Measurements from ENCODE around the gene MYLK4.

Gene MYLK4

DNA sequence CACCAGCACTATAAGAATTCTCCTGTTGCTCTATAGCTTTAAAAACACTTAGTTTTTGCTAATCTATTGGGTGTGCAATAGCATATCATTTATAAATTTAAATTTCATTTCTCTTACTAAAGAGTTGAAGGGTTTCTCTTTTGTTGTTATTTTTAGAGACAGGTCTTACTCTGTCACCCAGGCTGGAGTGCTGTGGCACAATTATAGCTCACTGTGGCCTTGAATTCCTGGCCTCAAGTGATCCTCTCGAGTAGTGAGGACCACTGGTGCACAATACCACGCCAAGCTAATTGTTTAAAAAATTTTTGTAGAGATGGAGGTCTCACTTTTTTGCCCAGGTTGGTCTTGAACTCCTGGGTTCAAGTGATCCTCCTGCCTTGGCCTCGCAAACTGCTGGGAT, 8.3 kb upstream of the MYLK4 start:
- TF ChIP-seq, protein P1, sequence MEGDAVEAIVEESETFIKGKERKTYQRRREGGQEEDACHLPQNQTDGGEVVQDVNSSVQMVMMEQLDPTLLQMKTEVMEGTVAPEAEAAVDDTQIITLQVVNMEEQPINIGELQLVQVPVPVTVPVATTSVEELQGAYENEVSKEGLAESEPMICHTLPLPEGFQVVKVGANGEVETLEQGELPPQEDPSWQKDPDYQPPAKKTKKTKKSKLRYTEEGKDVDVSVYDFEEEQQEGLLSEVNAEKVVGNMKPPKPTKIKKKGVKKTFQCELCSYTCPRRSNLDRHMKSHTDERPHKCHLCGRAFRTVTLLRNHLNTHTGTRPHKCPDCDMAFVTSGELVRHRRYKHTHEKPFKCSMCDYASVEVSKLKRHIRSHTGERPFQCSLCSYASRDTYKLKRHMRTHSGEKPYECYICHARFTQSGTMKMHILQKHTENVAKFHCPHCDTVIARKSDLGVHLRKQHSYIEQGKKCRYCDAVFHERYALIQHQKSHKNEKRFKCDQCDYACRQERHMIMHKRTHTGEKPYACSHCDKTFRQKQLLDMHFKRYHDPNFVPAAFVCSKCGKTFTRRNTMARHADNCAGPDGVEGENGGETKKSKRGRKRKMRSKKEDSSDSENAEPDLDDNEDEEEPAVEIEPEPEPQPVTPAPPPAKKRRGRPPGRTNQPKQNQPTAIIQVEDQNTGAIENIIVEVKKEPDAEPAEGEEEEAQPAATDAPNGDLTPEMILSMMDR (IDR thresholded peaks at IDR 0.05; ENCODE audit: borderline replicate concordance, control extremely low read depth, extremely low read depth, insufficient read depth, missing control alignments): no peak
- in situ Hi-C loops (cut with MboI; ENCODE audit: low sequenced_read_pairs, unreplicated experiment): no loop called here
- DNase-seq (ENCODE audit: low spot score): no peak

GRCh38 chr6:2756687-2757224, 6.0 kb upstream of the MYLK4 start:
- TF ChIP-seq, protein P1 (IDR thresholded peaks at IDR 0.05; ENCODE audit: borderline replicate concordance, control extremely low read depth, extremely low read depth, insufficient read depth, missing control alignments): no peak
- no peak for DNase-seq (ENCODE audit: low spot score)
- in situ Hi-C loops (cut with MboI; ENCODE audit: low sequenced_read_pairs, unreplicated experiment): no loop called here

- TF ChIP-seq, protein P1 (IDR thresholded peaks at IDR 0.05; ENCODE audit: borderline replicate concordance, control extremely low read depth, extremely low read depth, insufficient read depth, missing control alignments): no peak
- in situ Hi-C loops (cut with MboI; ENCODE audit: low sequenced_read_pairs, unreplicated experiment): no loop called here
- no peak for DNase-seq (ENCODE audit: low spot score)
Measured at GRCh38 chr6:2756241-2756640, 5.5 kb upstream of the MYLK4 start.

DNA sequence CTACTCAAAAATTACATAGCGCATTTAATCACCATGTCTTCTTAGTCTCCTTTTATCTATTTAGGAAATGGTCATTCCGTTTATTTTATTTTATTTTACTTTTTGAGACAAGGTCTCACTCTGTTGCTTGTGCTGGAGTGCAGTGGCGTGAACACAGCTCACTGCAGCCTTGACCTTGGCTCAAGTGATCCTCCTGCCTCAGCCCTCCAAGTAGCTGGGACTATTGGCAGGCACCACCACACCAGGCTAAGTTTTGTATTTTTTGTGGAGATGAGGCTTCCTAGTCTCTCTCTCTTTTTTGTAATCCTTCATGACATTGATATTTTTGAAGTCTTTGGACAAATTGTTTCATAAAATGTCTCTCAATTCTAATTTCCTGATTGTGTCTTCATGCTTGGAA, 4.7 kb upstream of the MYLK4 start:
- TF ChIP-seq, protein P1 (IDR thresholded peaks at IDR 0.05; ENCODE audit: borderline replicate concordance, control extremely low read depth, extremely low read depth, insufficient read depth, missing control alignments): no peak
- no peak for DNase-seq (ENCODE audit: low spot score)
- in situ Hi-C loops (cut with MboI; ENCODE audit: low sequenced_read_pairs, unreplicated experiment): no loop called here

DNA sequence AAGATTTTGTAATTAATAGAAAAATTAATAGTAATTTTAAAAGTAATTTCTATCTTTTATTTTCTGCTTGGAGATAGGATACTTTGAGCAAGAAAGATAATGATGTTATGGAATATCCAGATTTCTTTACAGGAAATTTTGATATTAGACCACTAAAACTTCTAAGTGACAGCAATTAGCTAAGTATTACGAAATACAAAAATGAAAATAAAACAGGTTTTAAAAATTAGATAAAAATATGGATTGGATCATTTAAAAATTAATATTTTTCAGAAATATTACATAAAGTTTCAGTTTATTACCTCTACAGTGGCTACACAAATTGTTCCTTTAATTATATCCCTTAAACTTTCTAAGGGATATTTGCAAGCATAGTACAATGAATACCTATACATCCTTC, 4.2 kb upstream of the MYLK4 start:
- TF ChIP-seq, protein P1 (IDR thresholded peaks at IDR 0.05; ENCODE audit: borderline replicate concordance, control extremely low read depth, extremely low read depth, insufficient read depth, missing control alignments): no peak

GRCh38 chr6:2754393-2754792, 3.7 kb upstream of the MYLK4 start:
- TF ChIP-seq, protein P1 (IDR thresholded peaks at IDR 0.05; ENCODE audit: borderline replicate concordance, control extremely low read depth, extremely low read depth, insufficient read depth, missing control alignments): no peak
- DNase-seq (ENCODE audit: low spot score): no peak
- in situ Hi-C loops (cut with MboI; ENCODE audit: low sequenced_read_pairs, unreplicated experiment): no loop called here

More for the DNA sequence above, 4.2 kb upstream of the MYLK4 start:
- DNase-seq (ENCODE audit: low spot score): no peak
- in situ Hi-C loops (cut with MboI; ENCODE audit: low sequenced_read_pairs, unreplicated experiment): no loop called here
